Stimulated activated naive CD8-positive, alpha-beta T cell treated with anti-CD3 and anti-CD28 coated beads, Interleukin-15, amount 100 ng/mL, for 72 hours (primary cell): ENCODE data around the gene VPS50.

Experiments used
- ATAC-seq: fragments of 150-1000 bp; cut with Tn5 transposase; 2 replicates; pipeline ENCODE4 v1.10.0; 2021; ENCODE audit warnings: mild to moderate bottlenecking, moderate library complexity
- DNase-seq, 2 donors: peaks; one replicate each; pipeline ENCODE4 v3.0.0; 2021 to 2022
- H3K27ac Mint-ChIP-seq, 2 donors: one replicate each; pipeline ENCODE4 v1.8.0; 2022; ENCODE audit warnings: mild to moderate bottlenecking in 2 of 2, mixed read lengths in 2 of 2, moderate library complexity in 2 of 2
- H3K27me3 Mint-ChIP-seq: one replicate; pipeline ENCODE4 v1.8.0; 2022; ENCODE audit warnings: mixed read lengths
- H3K4me1 Mint-ChIP-seq: one replicate; pipeline ENCODE4 v1.8.0; 2022; ENCODE audit warnings: mild to moderate bottlenecking, mixed read lengths
- H3K4me3 Mint-ChIP-seq, 2 donors: one replicate each; pipeline ENCODE4 v1.8.0; 2022; ENCODE audit warnings: mild to moderate bottlenecking in 2 of 2, mixed read lengths in 2 of 2, moderate library complexity in 1 of 2
- H3K9me3 Mint-ChIP-seq, 2 donors: one replicate each; pipeline ENCODE4 v1.8.0; 2022; ENCODE audit warnings: mixed read lengths in 2 of 2

VPS50 gene

GRCh38 chr7:93392984-93393383 is 160.8 kb downstream of the VPS50 start:
- ATAC-seq (no peak), DNase-seq (no peak)
- no peak overlapping the region for H3K4me3 Mint-ChIP-seq
- H3K4me1 Mint-ChIP-seq = no peaks in the 10 kb centered on the region
- no peak overlapping the region for H3K27ac Mint-ChIP-seq
- no peaks in the 10 kb centered on the region for H3K9me3 Mint-ChIP-seq
- no peaks in the 10 kb centered on the region for H3K27me3 Mint-ChIP-seq

DNA sequence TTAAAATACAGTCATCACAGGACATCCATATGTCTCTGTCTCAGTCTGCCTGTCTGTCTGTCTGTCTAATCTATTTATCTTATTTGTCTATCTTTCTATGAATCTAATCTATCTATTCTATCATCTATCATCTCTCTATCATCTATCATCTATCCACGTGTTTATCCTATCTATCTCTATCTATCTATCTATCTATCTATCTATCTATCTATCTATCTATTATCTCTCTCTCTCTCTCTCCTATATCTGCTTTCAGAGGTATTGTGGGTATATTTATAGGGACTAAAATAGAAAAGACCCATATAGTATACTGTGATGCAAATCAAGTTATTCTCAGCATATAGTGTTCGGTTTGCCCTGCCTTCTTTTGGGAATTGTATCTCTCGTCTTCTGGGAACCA is 167.5 kb downstream of the VPS50 start:
- Mint-ChIP-seq H3K4me1 (no peaks in the 10 kb centered on the region), H3K9me3 (no peaks in the 10 kb centered on the region), H3K27ac (no peak overlapping the region), H3K4me3 (no peak overlapping the region), H3K27me3 (no peaks in the 10 kb centered on the region)
- DNase-seq (no peak), ATAC-seq (no peak)

DNA sequence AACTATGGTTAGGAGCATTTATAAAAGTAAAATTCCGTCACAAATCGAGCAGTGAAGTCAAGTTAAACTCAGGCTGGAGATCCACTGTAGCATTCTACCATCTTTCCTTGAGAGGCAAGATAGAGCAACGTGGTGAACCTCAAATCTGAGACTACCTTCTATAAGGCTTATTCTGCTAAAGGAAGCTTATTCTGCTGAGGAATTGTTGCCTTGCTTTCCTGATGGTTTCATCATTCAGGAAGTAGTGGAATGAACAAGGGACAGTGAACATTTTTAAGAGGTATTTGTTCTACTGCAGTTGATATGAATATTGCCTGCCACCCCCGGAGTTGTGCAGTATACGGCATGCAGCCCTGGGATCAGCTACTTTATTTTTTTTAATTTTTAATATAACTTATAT is 170.8 kb downstream of the VPS50 start:
- no peaks in the 10 kb centered on the region for H3K9me3 Mint-ChIP-seq
- no peak for ATAC-seq
- H3K4me1 Mint-ChIP-seq = no peaks in the 10 kb centered on the region
- H3K27ac Mint-ChIP-seq = no peak overlapping the region
- no peak for DNase-seq
- H3K27me3 Mint-ChIP-seq = no peaks in the 10 kb centered on the region
- H3K4me3 Mint-ChIP-seq = no peak overlapping the region

- no peak for DNase-seq
- Mint-ChIP-seq H3K9me3 (no peaks in the 10 kb centered on the region), H3K27me3 (no peaks in the 10 kb centered on the region), H3K4me3 (no peak overlapping the region), H3K4me1 (no peaks in the 10 kb centered on the region), H3K27ac (no peak overlapping the region)
- no peak for ATAC-seq
These were observed 175.1 kb downstream of the VPS50 start for GRCh38 chr7:93407239-93407638.

DNA sequence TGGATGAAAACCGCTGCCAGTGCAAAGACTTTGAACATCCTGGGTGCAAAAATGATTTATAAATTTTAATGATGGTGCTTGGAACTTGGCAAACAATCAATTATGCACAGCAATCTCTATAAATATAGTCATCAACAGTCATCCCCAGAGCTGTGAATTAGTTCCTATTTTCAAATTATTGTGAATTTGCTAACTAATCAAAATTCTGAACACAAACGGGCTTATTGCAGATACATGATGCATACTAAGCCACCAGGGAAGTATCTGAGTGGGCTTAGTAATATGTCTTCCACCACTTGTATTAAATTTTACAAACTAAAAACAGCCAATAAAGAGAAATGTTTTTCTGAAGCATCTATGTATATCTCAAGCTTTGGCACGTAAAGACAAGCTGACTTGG is 177.2 kb downstream of the VPS50 start:
- Mint-ChIP-seq H3K4me3 (no peak overlapping the region), H3K9me3 (no peaks in the 10 kb centered on the region), H3K27ac (no peak overlapping the region), H3K27me3 (no peaks in the 10 kb centered on the region), H3K4me1 (no peaks in the 10 kb centered on the region)
- ATAC-seq (no peak), DNase-seq (no peak)
